DND-41 (cell line): ENCODE results near the gene LRRC4B.

Experiments used
- ATAC-seq: fragments of 200-7000 bp; cut with Tn5 transposase; 3 replicates; pipeline ENCODE4 v1.9.1; 2021; ENCODE audit warnings: low read depth; ENCODE audit not compliant: insufficient read depth
- DNase-seq: peaks from one replicate; pipeline ENCODE4 v3.0.0-alpha.2; 2020
- H2AFZ ChIP-seq: 2 replicates; pipeline ENCODE4 v1.6.0; 2012; ENCODE audit warnings: low read depth, low read length
- H3K27ac ChIP-seq: 2 replicates; pipeline ENCODE4 v1.5.1; 2012; ENCODE audit warnings: low read length, inconsistent platforms
- H3K27me3 ChIP-seq: fragments of 200-600 bp; sonication (generic); 2 replicates; pipeline ENCODE4 v1.6.0; 2012; ENCODE audit warnings: low read length, mild to moderate bottlenecking, inconsistent platforms; ENCODE audit not compliant: insufficient read depth, poor library complexity
- H3K36me3 ChIP-seq: 2 replicates; pipeline ENCODE4 v1.5.1; 2012; ENCODE audit warnings: low read length, inconsistent platforms; ENCODE audit not compliant: insufficient read depth
- H3K4me1 ChIP-seq: 2 replicates; pipeline ENCODE4 v1.5.1; 2012; ENCODE audit warnings: mild to moderate bottlenecking, low read length; ENCODE audit not compliant: insufficient read depth
- H3K4me2 ChIP-seq: 2 replicates; pipeline ENCODE4 v1.6.0; 2012; ENCODE audit warnings: mild to moderate bottlenecking, moderate library complexity, low read length, inconsistent platforms; ENCODE audit not compliant: insufficient read depth
- H3K4me3 ChIP-seq, 2 experiments: fragments of 200-600 bp in 1 of 2; shearing (Covaris generic) in 1 of 2; 2 replicates each; pipeline ENCODE4 v1.5.1; 2012 to 2016; ENCODE audit warnings: inconsistent platforms in 2 of 2, low read length in 2 of 2, mild to moderate bottlenecking in 2 of 2, low read depth in 1 of 2, moderate library complexity in 1 of 2
- H3K79me2 ChIP-seq: 2 replicates; pipeline ENCODE4 v1.6.0; 2012; ENCODE audit warnings: low read length, inconsistent platforms; ENCODE audit not compliant: insufficient read depth
- H3K9ac ChIP-seq: 2 replicates; pipeline ENCODE4 v1.6.0; 2012; ENCODE audit warnings: low read depth, mild to moderate bottlenecking, inconsistent platforms, low read length, moderate library complexity
- H3K9me3 ChIP-seq: 2 replicates; pipeline ENCODE4 v1.5.1; 2012; ENCODE audit warnings: low read length, moderate library complexity, mild to moderate bottlenecking, inconsistent platforms; ENCODE audit not compliant: insufficient read depth, severe bottlenecking
- H4K20me1 ChIP-seq: 2 replicates; pipeline ENCODE4 v1.6.0; 2012; ENCODE audit warnings: low read length; ENCODE audit not compliant: insufficient read depth
- EZH2 ChIP-seq: IDR thresholded peaks from 3 replicates; pipeline ENCODE4 v1.6.1; 2012; ENCODE audit warnings: borderline replicate concordance, low read depth, mild to moderate bottlenecking, moderate library complexity, low read length, inconsistent platforms; ENCODE audit not compliant: severe bottlenecking
- TF ChIP-seq, protein P1 (sequence below): IDR thresholded peaks from 2 replicates; pipeline ENCODE4 v1.5.1; 2012; ENCODE audit warnings: borderline replicate concordance, low read length, moderate library complexity, mild to moderate bottlenecking; ENCODE audit not compliant: poor library complexity, severe bottlenecking; ENCODE audit errors: extremely low read depth

Gene LRRC4B

DNA sequence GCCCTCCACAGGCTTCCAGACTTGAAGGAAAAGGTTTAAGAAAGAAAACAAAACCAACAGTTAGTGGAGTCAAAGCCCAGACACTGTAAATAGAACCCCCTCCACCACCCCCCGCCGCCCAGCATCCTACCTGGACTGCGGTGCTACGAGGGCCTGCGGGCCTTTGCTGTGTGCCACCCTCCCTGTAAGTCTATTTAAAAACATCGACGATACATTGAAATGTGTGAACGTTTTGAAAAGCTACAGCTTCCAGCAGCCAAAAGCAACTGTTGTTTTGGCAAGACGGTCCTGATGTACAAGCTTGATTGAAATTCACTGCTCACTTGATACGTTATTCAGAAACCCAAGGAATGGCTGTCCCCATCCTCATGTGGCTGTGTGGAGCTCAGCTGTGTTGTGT is 85.3 kb downstream of the LRRC4B start:
- H3K36me3 ChIP-seq, result peaks cover 4% of the 10 kb centered on the region; the same call in 1 of the 2 replicates
- no peaks in the 10 kb centered on the region for H4K20me1 ChIP-seq
- TF ChIP-seq EZH2, result no peak
- TF ChIP-seq, protein P1, sequence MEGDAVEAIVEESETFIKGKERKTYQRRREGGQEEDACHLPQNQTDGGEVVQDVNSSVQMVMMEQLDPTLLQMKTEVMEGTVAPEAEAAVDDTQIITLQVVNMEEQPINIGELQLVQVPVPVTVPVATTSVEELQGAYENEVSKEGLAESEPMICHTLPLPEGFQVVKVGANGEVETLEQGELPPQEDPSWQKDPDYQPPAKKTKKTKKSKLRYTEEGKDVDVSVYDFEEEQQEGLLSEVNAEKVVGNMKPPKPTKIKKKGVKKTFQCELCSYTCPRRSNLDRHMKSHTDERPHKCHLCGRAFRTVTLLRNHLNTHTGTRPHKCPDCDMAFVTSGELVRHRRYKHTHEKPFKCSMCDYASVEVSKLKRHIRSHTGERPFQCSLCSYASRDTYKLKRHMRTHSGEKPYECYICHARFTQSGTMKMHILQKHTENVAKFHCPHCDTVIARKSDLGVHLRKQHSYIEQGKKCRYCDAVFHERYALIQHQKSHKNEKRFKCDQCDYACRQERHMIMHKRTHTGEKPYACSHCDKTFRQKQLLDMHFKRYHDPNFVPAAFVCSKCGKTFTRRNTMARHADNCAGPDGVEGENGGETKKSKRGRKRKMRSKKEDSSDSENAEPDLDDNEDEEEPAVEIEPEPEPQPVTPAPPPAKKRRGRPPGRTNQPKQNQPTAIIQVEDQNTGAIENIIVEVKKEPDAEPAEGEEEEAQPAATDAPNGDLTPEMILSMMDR, result no peak
- no peak overlapping the region for H3K27ac ChIP-seq
- peaks cover 3% of the 10 kb centered on the region; the same call in 1 of the 2 replicates for H3K79me2 ChIP-seq
- H3K4me2 ChIP-seq, result no peak overlapping the region
- ATAC-seq, result no peak
- H2AFZ ChIP-seq, result no peak overlapping the region
- H3K27me3 ChIP-seq, result no peaks in the 10 kb centered on the region
- H3K4me1 ChIP-seq, result no peaks in the 10 kb centered on the region
- no peak overlapping the region for H3K4me3 ChIP-seq
- DNase-seq, result no peak
- no peak overlapping the region for H3K9ac ChIP-seq
- H3K9me3 ChIP-seq, result no peaks in the 10 kb centered on the region

DNA sequence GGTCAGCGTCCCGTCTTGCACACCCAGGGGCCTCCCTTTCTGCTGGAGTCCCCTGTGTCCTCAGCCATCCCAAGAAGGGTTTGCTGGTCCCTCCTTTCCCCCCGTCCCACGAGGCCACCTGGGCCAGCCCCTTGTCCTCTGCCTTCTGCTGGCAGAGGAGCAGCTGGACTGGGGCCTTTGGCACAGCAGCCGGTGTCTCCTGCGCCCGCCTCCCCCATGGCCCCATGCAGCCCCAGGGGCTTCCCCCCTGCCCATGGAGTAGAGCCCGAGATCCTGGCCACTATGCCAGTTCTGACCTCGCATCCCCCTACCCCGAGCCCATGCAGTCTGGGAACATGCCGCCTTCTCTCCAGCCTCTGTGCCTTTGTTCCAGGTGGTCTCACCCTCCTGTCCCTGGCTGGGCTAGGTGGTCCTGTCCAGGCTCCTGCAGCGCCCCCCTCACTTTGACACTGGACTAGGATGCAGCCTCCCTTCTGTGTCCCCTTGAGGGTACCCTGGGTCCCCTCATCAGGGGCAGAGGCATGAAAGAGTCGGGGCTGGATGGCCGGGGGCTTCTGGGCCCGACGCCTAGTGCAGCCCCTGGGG is 85.9 kb downstream of the LRRC4B start:
- Histone ChIP-seq H3K27ac (no peak overlapping the region), H3K79me2 (peaks cover 8% of the 10 kb centered on the region; the same call in 1 of the 2 replicates), H3K9me3 (no peaks in the 10 kb centered on the region), H3K9ac (no peak overlapping the region), H3K36me3 (peaks cover 4% of the 10 kb centered on the region; the same call in 1 of the 2 replicates), H3K4me1 (peaks cover 5% of the 10 kb centered on the region), H3K4me3 (no peak overlapping the region), H3K4me2 (no peak overlapping the region), H3K27me3 (no peaks in the 10 kb centered on the region), H4K20me1 (no peaks in the 10 kb centered on the region), H2AFZ (no peak overlapping the region)
- DNase-seq, result no peak
- ATAC-seq, result no peak
- no peak for TF ChIP-seq EZH2
- TF ChIP-seq, protein P1, result no peak

DNA sequence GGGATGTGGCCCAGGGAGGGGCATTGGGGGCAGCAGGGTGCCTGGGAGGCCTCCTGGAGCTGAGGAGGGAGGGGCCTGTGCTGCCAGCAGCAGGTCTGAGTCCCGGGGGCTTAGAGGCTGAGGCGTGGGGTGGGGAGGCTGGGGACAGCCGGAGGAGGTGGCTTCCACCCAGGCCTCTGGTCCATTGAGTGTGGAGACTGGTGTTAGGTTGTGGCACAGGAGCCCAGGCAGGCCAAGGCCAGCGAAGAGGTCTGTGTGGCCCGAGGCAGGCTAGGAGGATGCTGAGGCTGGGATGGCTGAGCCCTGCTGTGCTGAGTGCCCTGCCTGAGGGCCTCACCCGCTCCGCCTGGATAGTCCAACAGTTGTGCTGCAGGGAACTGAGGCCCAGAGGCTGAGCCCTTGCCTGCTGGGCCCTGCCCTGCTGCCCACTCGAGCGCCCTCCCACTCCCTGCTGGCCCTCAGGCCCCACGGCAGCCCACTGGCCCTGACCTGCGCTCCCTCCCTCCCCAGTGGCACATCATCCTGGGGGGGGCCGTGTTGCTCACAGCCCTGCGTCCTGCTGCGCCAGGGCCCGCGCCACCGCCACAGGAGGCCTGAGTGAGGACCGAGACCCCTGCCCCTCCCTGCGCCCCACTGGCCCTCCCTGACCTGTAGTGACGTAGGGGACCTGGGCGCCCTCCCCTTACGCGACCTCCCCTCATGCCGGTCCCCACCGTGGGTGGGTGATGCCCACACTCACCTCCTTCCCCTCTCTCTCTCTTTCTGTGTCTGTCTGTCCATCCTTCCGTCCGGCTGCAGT is 86.7 kb downstream of the LRRC4B start:
- ATAC-seq (no peak), DNase-seq (no peak)
- Histone ChIP-seq H3K4me3 (no peak overlapping the region), H2AFZ (no peak overlapping the region), H3K4me2 (no peak overlapping the region), H3K4me1 (peaks cover 8% of the 10 kb centered on the region), H3K79me2 (peaks cover 10% of the 10 kb centered on the region; the same call in 1 of the 2 replicates), H3K27ac (no peak overlapping the region), H4K20me1 (no peaks in the 10 kb centered on the region), H3K9me3 (no peaks in the 10 kb centered on the region), H3K9ac (no peak overlapping the region), H3K36me3 (peaks cover 4% of the 10 kb centered on the region; the same call in 1 of the 2 replicates), H3K27me3 (no peaks in the 10 kb centered on the region)
- TF ChIP-seq, protein P1, result no peak
- no peak for TF ChIP-seq EZH2
